Skeletal muscle tissue (tissue), 4 donors: Measurements from ENCODE around the gene KBTBD4. TPM values are rescaled to one million over a fixed set of nuclear protein-coding genes. Genes with fewer than 3 reads are reported as not detected.
"Not testable (repeated sequence)": the region's sequence is repeated elsewhere in the genome, so short reads cannot be mapped to it uniquely, and the experiment has no call there.

Experiments used
- H3K27ac ChIP-seq: one replicate; pipeline ENCODE4 v1.7.0; 2013; ENCODE audit warnings: mild to moderate bottlenecking, low read depth, low read length, inconsistent platforms
- H3K27me3 ChIP-seq, 3 donors: one replicate each; pipeline ENCODE4 v1.7.0; 2013; ENCODE audit warnings: low read length in 3 of 3; ENCODE audit not compliant: control insufficient read depth in 3 of 3, insufficient read depth in 3 of 3
- H3K36me3 ChIP-seq, 3 donors: one replicate each; pipeline ENCODE4 v1.7.0; 2013; ENCODE audit warnings: low read length in 3 of 3; ENCODE audit not compliant: control insufficient read depth in 3 of 3, insufficient read depth in 3 of 3
- H3K4me1 ChIP-seq, 3 donors: one replicate each; pipeline ENCODE4 v1.7.0; 2013; ENCODE audit warnings: low read length in 3 of 3, mild to moderate bottlenecking in 3 of 3; ENCODE audit not compliant: control insufficient read depth in 3 of 3, insufficient read depth in 3 of 3
- H3K4me3 ChIP-seq, 3 donors: one replicate each; pipeline ENCODE4 v1.7.0; 2013; ENCODE audit warnings: low read length in 3 of 3
- H3K9ac ChIP-seq, 3 donors: one replicate each; pipeline ENCODE4 v1.7.0; 2013; ENCODE audit warnings: low read length in 3 of 3, mild to moderate bottlenecking in 3 of 3, moderate library complexity in 2 of 3, low read depth in 1 of 3
- H3K9me3 ChIP-seq, 3 donors: one replicate each; pipeline ENCODE4 v1.7.0; 2013; ENCODE audit warnings: low read length in 3 of 3; ENCODE audit not compliant: control insufficient read depth in 3 of 3
- total RNA-seq: library from RNA; depleted of rRNA; stranded (reverse); fragments of >200 nt; gene quantifications from one replicate; pipeline ENCODE4 v1.2.3, GENCODE V29; 2014
- donor health status: Osteomylitis.

Gene KBTBD4
- total RNA-seq, 1 donor from 2014 or later, result 19.8 TPM

- Histone ChIP-seq H3K4me1 (peaks cover 5 to 31% (median 12%) of the 10 kb centered on the region in 3 donors), H3K9ac (peak overlapping the region; percentile 86 to 97 (median 96)), H3K9me3 (no peaks in the 10 kb centered on the region), H3K36me3 (peaks cover 2 to 8% (median 7%) of the 10 kb centered on the region in 3 donors), H3K4me3 (peak overlapping the region; percentile 71 to 89 (median 84)), H3K27me3 (no peaks in the 10 kb centered on the region), H3K27ac (peak overlapping the region; percentile 85)
These were observed 13.8 kb downstream of the KBTBD4 start for GRCh38 chr11:47564933-47565339.

- not testable (repeated sequence) for H3K27me3 ChIP-seq, H3K36me3 ChIP-seq, H3K27ac ChIP-seq, H3K9me3 ChIP-seq
- Histone ChIP-seq H3K4me3 (peak overlapping the region in 1 of 3 donors; percentile 89), H3K4me1 (peaks cover 5 to 31% (median 12%) of the 10 kb centered on the region in 3 donors), H3K9ac (peak overlapping the region in 1 of 3 donors; percentile 96)
These were observed 14.4 kb downstream of the KBTBD4 start for GRCh38 chr11:47564366-47564765.

- H3K36me3 ChIP-seq, H3K4me3 ChIP-seq, H3K27me3 ChIP-seq, H3K9ac ChIP-seq, H3K27ac ChIP-seq, H3K9me3 ChIP-seq: not testable (repeated sequence)
- peaks cover 5 to 31% (median 12%) of the 10 kb centered on the region in 3 donors for H3K4me1 ChIP-seq
These were observed 16.4 kb downstream of the KBTBD4 start for GRCh38 chr11:47562393-47562792.

- Histone ChIP-seq H3K4me3 (no peak overlapping the region), H3K27me3 (no peaks in the 10 kb centered on the region), H3K9ac (no peak overlapping the region), H3K27ac (peak overlapping the region; percentile 12), H3K9me3 (no peaks in the 10 kb centered on the region), H3K36me3 (no peaks in the 10 kb centered on the region), H3K4me1 (peaks cover 5 to 19% (median 8%) of the 10 kb centered on the region in 3 donors)
These were observed 18.3 kb downstream of the KBTBD4 start for GRCh38 chr11:47560426-47560825.

GRCh38 chr11:47558695-47559094, 20.1 kb downstream of the KBTBD4 start:
- no peaks in the 10 kb centered on the region for H3K27me3 ChIP-seq
- H3K9ac ChIP-seq, result no peak overlapping the region
- peaks cover 0 to 9% (median 2%) of the 10 kb centered on the region in 3 donors for H3K4me1 ChIP-seq
- no peak overlapping the region for H3K27ac ChIP-seq
- H3K4me3 ChIP-seq, result no peak overlapping the region
- no peaks in the 10 kb centered on the region for H3K9me3 ChIP-seq
- H3K36me3 ChIP-seq, result no peaks in the 10 kb centered on the region

- not testable (repeated sequence) for H3K9me3 ChIP-seq, H3K27ac ChIP-seq, H3K27me3 ChIP-seq, H3K4me3 ChIP-seq, H3K36me3 ChIP-seq, H3K9ac ChIP-seq
- peaks cover 9 to 19% (median 9%) of the 10 kb centered on the region in 3 donors for H3K4me1 ChIP-seq
These were observed 21.8 kb downstream of the KBTBD4 start for GRCh38 chr11:47557004-47557403.

- Histone ChIP-seq H3K27me3 (no peaks in the 10 kb centered on the region), H3K36me3 (peaks cover 0 to 2% (median 0%) of the 10 kb centered on the region in 3 donors), H3K4me1 (peaks cover 24 to 31% (median 27%) of the 10 kb centered on the region in 3 donors), H3K4me3 (peak overlapping the region; percentile 87 to 99 (median 96)), H3K27ac (peak overlapping the region; percentile 93), H3K9me3 (no peaks in the 10 kb centered on the region), H3K9ac (peak overlapping the region; percentile 76 to 97 (median 77))
These were observed 25.4 kb downstream of the KBTBD4 start for GRCh38 chr11:47553406-47553743.

GRCh38 chr11:47552566-47553405, 26.0 kb downstream of the KBTBD4 start, which contains the start of gene CELF1:
CELF1 (minus strand) TSS chr11:47553132; CDS start chr11:47499523, 53,609 bp downstream.
- Histone ChIP-seq H3K36me3 (peaks cover 0 to 2% (median 0%) of the 10 kb centered on the region in 3 donors), H3K9me3 (no peaks in the 10 kb centered on the region), H3K4me3 (peak within 1 kb of the TSS; percentile 94 to 99 (median 96)), H3K27me3 (no peaks in the 10 kb centered on the region), H3K27ac (peak within 1 kb of the TSS; percentile 93), H3K9ac (peak within 1 kb of the TSS; percentile 93 to 97 (median 97)), H3K4me1 (peaks cover 26 to 35% (median 31%) of the 10 kb centered on the region in 3 donors)

GRCh38 chr11:47552056-47552565, 26.7 kb downstream of the KBTBD4 start:
- H3K9me3 ChIP-seq, result no peaks in the 10 kb centered on the region
- peak overlapping the region; percentile 94 to 99 (median 96) for H3K4me3 ChIP-seq
- H3K9ac ChIP-seq, result peak overlapping the region; percentile 93 to 97 (median 97)
- H3K27ac ChIP-seq, result peak overlapping the region; percentile 93
- peaks cover 0 to 2% (median 0%) of the 10 kb centered on the region in 3 donors for H3K36me3 ChIP-seq
- H3K27me3 ChIP-seq, result no peaks in the 10 kb centered on the region
- peaks cover 32 to 41% (median 38%) of the 10 kb centered on the region in 3 donors for H3K4me1 ChIP-seq

GRCh38 chr11:47551086-47551485, 27.7 kb downstream of the KBTBD4 start:
- Histone ChIP-seq H3K27ac (peak overlapping the region; percentile 93), H3K36me3 (peaks cover 0 to 2% (median 0%) of the 10 kb centered on the region in 3 donors), H3K9ac (peak overlapping the region in 1 of 3 donors; percentile 97), H3K4me1 (peaks cover 32 to 41% (median 39%) of the 10 kb centered on the region in 3 donors), H3K27me3 (no peaks in the 10 kb centered on the region), H3K4me3 (peak overlapping the region; percentile 0 to 99 (median 45)), H3K9me3 (no peaks in the 10 kb centered on the region)
